NT2/D1 (cell line): ENCODE results near the gene SV2C.
"Not testable (repeated sequence)": the region's sequence is repeated elsewhere in the genome, so short reads cannot be mapped to it uniquely, and the experiment has no call there.

ENCODE experiments used
- DNase-seq: peaks from one replicate; pipeline ENCODE4 v3.0.0-alpha.2; 2011; ENCODE audit warnings: low read depth, low spot score
- H3K27me3 ChIP-seq: 2 replicates; pipeline ENCODE4 v1.6.0; 2011; ENCODE audit warnings: mild to moderate bottlenecking; ENCODE audit not compliant: insufficient read length, insufficient read depth
- H3K36me3 ChIP-seq: 2 replicates; pipeline ENCODE4 v1.6.1; 2011; ENCODE audit warnings: mild to moderate bottlenecking, low read length, mixed read lengths; ENCODE audit not compliant: insufficient read depth, insufficient read length
- H3K4me1 ChIP-seq: 2 replicates; pipeline ENCODE4 v1.5.1; 2011; ENCODE audit not compliant: insufficient read depth, insufficient read length
- H3K4me3 ChIP-seq: 2 replicates; pipeline ENCODE4 v1.5.1; 2011; ENCODE audit warnings: low read depth; ENCODE audit not compliant: insufficient read length
- H3K9ac ChIP-seq: 2 replicates; pipeline ENCODE4 v1.6.0; 2011; ENCODE audit warnings: low read depth; ENCODE audit not compliant: insufficient read length
- H3K9me3 ChIP-seq: 2 replicates; pipeline ENCODE4 v1.5.1; 2011; ENCODE audit warnings: mild to moderate bottlenecking, low read length; ENCODE audit not compliant: insufficient read depth
- SUZ12 ChIP-seq: IDR thresholded peaks from 2 replicates; pipeline ENCODE4 v1.6.1; 2011; ENCODE audit not compliant: insufficient read length, insufficient read depth; ENCODE audit errors: extremely low read depth
- YY1 ChIP-seq: IDR thresholded peaks from 2 replicates; pipeline ENCODE4 v1.6.1; 2011; ENCODE audit not compliant: insufficient read length, insufficient read depth
- ZNF274 ChIP-seq: IDR thresholded peaks from 2 replicates; pipeline ENCODE4 v1.6.1; 2011; ENCODE audit warnings: mild to moderate bottlenecking, low read depth, low read length

Gene SV2C

GRCh38 chr5:76084496-76085242 lies 1.5 kb downstream of the SV2C start:
- no peaks in the 10 kb centered on the region for H3K36me3 ChIP-seq
- H3K9ac ChIP-seq = peak overlapping the region; percentile 74
- no peaks in the 10 kb centered on the region for H3K9me3 ChIP-seq
- DNase-seq = no peak
- peaks cover 60% of the 10 kb centered on the region for H3K27me3 ChIP-seq
- H3K4me3 ChIP-seq = peak overlapping the region; percentile 51
- no peaks in the 10 kb centered on the region for H3K4me1 ChIP-seq
- no peak for TF ChIP-seq YY1
- no peak for TF ChIP-seq ZNF274
- no peak for TF ChIP-seq SUZ12

DNA sequence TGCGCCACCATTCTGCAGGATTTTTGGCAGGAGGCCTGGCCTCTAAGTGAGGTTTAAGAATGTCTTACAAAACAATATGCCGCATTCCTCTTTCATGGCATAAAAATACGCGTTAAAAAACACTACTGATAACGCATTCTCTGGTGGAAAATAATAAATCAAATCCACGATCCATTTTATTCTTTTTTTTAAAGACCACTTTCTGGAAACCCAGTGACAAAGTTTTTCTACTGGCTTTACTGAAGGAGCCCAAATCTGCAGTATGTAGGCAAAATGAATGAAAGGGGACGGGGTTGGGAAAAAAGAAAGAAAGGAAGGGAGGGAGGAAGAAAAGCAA lies 2.0 kb downstream of the SV2C start:
- DNase-seq = no peak
- Histone ChIP-seq H3K36me3 (no peaks in the 10 kb centered on the region), H3K27me3 (peaks cover 57% of the 10 kb centered on the region), H3K9ac (peak overlapping the region; percentile 74), H3K4me3 (peak overlapping the region; percentile 51), H3K4me1 (no peaks in the 10 kb centered on the region), H3K9me3 (no peaks in the 10 kb centered on the region)
- TF ChIP-seq ZNF274 = no peak
- TF ChIP-seq SUZ12 = no peak
- no peak for TF ChIP-seq YY1

DNA sequence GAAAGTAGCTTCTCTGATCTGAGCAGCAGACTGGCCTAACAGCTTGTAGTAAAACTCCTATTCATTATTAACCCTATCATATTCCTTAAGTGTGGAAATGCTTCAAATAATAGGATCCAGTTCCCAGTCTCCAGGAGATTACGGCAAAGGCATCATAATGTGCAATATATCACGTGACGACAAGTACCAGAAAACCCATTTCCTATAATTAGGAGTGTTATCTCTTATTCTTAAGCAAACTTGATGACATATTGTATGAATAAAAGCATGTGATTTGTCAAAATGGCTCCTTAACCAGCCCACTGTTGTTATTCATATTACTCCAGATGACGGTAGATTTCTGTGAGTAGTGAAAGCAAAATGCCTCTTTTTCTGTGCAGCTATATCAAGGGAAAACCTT lies 2.9 kb downstream of the SV2C start:
- TF ChIP-seq SUZ12 (no peak), YY1 (no peak), ZNF274 (no peak)
- H3K27me3 ChIP-seq = peaks cover 48% of the 10 kb centered on the region

GRCh38 chr5:76089156-76089555 lies 6.0 kb downstream of the SV2C start:
- peaks cover 18% of the 10 kb centered on the region for H3K27me3 ChIP-seq
- not testable (repeated sequence) for H3K4me3 ChIP-seq, DNase-seq, H3K9ac ChIP-seq, H3K9me3 ChIP-seq, H3K36me3 ChIP-seq, H3K4me1 ChIP-seq

More for the DNA sequence above, 2.9 kb downstream of the SV2C start:
- Histone ChIP-seq H3K9ac (no peak overlapping the region), H3K4me3 (no peak overlapping the region), H3K36me3 (no peaks in the 10 kb centered on the region), H3K9me3 (no peaks in the 10 kb centered on the region), H3K4me1 (no peaks in the 10 kb centered on the region)
- no peak for DNase-seq

DNA sequence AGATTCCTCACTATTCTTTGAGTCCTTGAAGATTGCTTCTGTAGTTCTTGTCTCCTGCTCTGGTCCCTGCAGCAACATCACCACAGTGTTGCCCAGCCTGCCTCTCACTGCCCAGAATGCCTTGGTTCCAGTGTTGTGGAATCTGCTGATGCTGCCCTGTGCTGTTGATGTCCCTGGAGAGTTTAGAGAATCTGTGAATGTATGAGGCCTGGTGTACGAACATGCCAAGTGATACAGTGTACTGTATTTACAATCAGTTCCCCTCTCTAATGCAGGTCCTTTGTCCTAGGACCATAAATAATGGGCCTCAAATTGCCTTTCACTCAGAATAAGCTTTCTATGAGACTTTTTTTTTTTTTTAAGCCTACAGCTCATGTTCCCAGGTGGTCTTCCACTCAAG lies 8.2 kb downstream of the SV2C start:
- Histone ChIP-seq H3K36me3 (no peaks in the 10 kb centered on the region), H3K9ac (no peak overlapping the region), H3K9me3 (no peaks in the 10 kb centered on the region), H3K27me3 (peaks cover 2% of the 10 kb centered on the region), H3K4me3 (no peak overlapping the region), H3K4me1 (no peaks in the 10 kb centered on the region)
- TF ChIP-seq ZNF274 (no peak), YY1 (no peak), SUZ12 (no peak)
- no peak for DNase-seq

DNA sequence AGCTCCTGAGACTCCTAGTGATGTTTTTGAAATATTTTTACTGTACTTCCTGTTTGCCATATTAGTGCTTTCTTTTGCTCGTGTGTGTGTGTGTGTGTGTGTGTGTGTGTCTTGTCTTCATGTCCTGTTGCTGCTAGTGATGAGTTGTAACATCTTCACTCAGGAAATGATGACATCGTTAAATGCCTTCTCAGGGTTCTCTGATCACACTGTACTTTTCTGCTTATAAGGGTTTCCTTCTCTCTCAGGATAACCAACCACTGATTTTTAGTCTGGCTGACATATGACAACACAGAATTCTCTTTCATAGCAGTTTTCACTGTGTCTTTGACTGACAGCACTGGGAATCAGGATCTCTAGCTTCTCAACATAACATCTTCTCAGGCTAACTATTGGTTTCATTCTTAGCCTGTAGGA lies 16.1 kb downstream of the SV2C start:
- H3K9ac ChIP-seq = no peak overlapping the region
- no peak for DNase-seq
- H3K36me3 ChIP-seq = no peaks in the 10 kb centered on the region
- no peaks in the 10 kb centered on the region for H3K9me3 ChIP-seq
- H3K4me3 ChIP-seq = no peak overlapping the region
- H3K27me3 ChIP-seq = no peaks in the 10 kb centered on the region
- no peak for TF ChIP-seq SUZ12
- TF ChIP-seq YY1 = no peak
- no peak for TF ChIP-seq ZNF274
- H3K4me1 ChIP-seq = no peaks in the 10 kb centered on the region

GRCh38 chr5:76099756-76100155 lies 16.6 kb downstream of the SV2C start:
- DNase-seq = no peak
- no peak for TF ChIP-seq SUZ12
- no peak for TF ChIP-seq ZNF274
- no peak for TF ChIP-seq YY1
- H3K4me3 ChIP-seq = no peak overlapping the region

GRCh38 chr5:76104027-76104426 lies 20.8 kb downstream of the SV2C start:
- no peaks in the 10 kb centered on the region for H3K36me3 ChIP-seq
- H3K9me3 ChIP-seq = no peaks in the 10 kb centered on the region
- no peak for DNase-seq
- H3K4me3 ChIP-seq = no peak overlapping the region
- TF ChIP-seq ZNF274 (no peak), SUZ12 (no peak), YY1 (no peak)
- no peaks in the 10 kb centered on the region for H3K27me3 ChIP-seq
- no peak overlapping the region for H3K9ac ChIP-seq
- H3K4me1 ChIP-seq = no peaks in the 10 kb centered on the region

More at GRCh38 chr5:76099756-76100155, 16.6 kb downstream of the SV2C start:
- Histone ChIP-seq H3K4me1 (no peaks in the 10 kb centered on the region), H3K36me3 (no peaks in the 10 kb centered on the region), H3K9ac (no peak overlapping the region), H3K9me3 (no peaks in the 10 kb centered on the region), H3K27me3 (no peaks in the 10 kb centered on the region)
